HG03159 (cell line): ENCODE measurements around the gene FUT1.
"Not testable (repeated sequence)": the region's sequence is repeated elsewhere in the genome, so short reads cannot be mapped to it uniquely, and the experiment has no call there.

Experiments used
- ATAC-seq: cut with Tn5 transposase; IDR thresholded peaks from one replicate; pipeline ENCODE4 v1.9.1; 2021; ENCODE audit warnings: mild to moderate bottlenecking, moderate library complexity; ENCODE audit not compliant: unreplicated experiment

The FUT1 gene

GRCh38 chr19:48752496-48753365 is at the start of gene FUT1:
TSS of gene FUT1 (minus strand) at chr19:48752641. CDS start at chr19:48751281, 1,360 bp downstream.
- no peak for ATAC-seq

- ATAC-seq = no peak
Observed at GRCh38 chr19:48799358-48800300, 47.2 kb upstream of the FUT1 start.

- ATAC-seq = no peak
Observed at GRCh38 chr19:48798937-48799336, 46.5 kb upstream of the FUT1 start.

- no peak for ATAC-seq
Observed at GRCh38 chr19:48797103-48797502, 44.7 kb upstream of the FUT1 start.

GRCh38 chr19:48796298-48797083 is 44.0 kb upstream of the FUT1 start:
- no peak for ATAC-seq

- no peak for ATAC-seq
Observed at GRCh38 chr19:48795685-48796070, 43.2 kb upstream of the FUT1 start.

GRCh38 chr19:48795055-48795684 is 42.7 kb upstream of the FUT1 start:
- peak; percentile 84 for ATAC-seq

GRCh38 chr19:48794291-48794690 is 41.9 kb upstream of the FUT1 start:
- ATAC-seq = no peak

- no peak for ATAC-seq
Observed at GRCh38 chr19:48793271-48793670, 40.8 kb upstream of the FUT1 start.

- ATAC-seq = not testable (repeated sequence)
Observed at GRCh38 chr19:48787331-48787730, 34.9 kb upstream of the FUT1 start.

GRCh38 chr19:48786422-48786821 is 34.0 kb upstream of the FUT1 start:
- ATAC-seq = not testable (repeated sequence)

GRCh38 chr19:48784527-48784926 is 32.1 kb upstream of the FUT1 start:
- ATAC-seq = no peak

GRCh38 chr19:48780631-48781391 is 28.4 kb upstream of the FUT1 start:
- ATAC-seq = no peak

GRCh38 chr19:48779636-48780035 is 27.2 kb upstream of the FUT1 start:
- ATAC-seq = no peak

- ATAC-seq = no peak
Observed at GRCh38 chr19:48777720-48778119, 25.3 kb upstream of the FUT1 start.

- ATAC-seq = no peak
Observed at GRCh38 chr19:48777139-48777538, 24.7 kb upstream of the FUT1 start.

- no peak for ATAC-seq
Observed at GRCh38 chr19:48772503-48772953, 20.1 kb upstream of the FUT1 start.

GRCh38 chr19:48770734-48771472 is 18.5 kb upstream of the FUT1 start:
- no peak for ATAC-seq

- no peak for ATAC-seq
Observed at GRCh38 chr19:48770266-48770665, 17.8 kb upstream of the FUT1 start.
